Smooth muscle cell (in vitro differentiated cells): Measurements from ENCODE around the gene KDM1B. TPM values are rescaled to one million over a fixed set of nuclear protein-coding genes. Genes with fewer than 3 reads are reported as not detected.

Experiments
- DNase-seq: peaks from one replicate; lab custom pipeline; 2025; ENCODE audit not compliant: unreplicated experiment; lab: John Stamatoyannopoulos, UW
- H2AFZ ChIP-seq: fragments of 200-600 bp; sonication (generic); 2 replicates; pipeline ENCODE4 v1.6.0; 2016; ENCODE audit warnings: antibody characterized with exemption, low read depth, mild to moderate bottlenecking
- H3F3A ChIP-seq: fragments of 200-600 bp; sonication (generic); 2 replicates; pipeline ENCODE4 v1.6.0; 2017; ENCODE audit warnings: antibody characterized with exemption, low read depth
- H3K27ac ChIP-seq: fragments of 200-600 bp; sonication (generic); 2 replicates; pipeline ENCODE4 v1.5.1; 2016; ENCODE audit warnings: low read depth, mild to moderate bottlenecking
- H3K27me3 ChIP-seq: fragments of 200-600 bp; sonication (generic); 2 replicates; pipeline ENCODE4 v1.6.1; 2016; ENCODE audit warnings: low read depth, mild to moderate bottlenecking
- H3K36me3 ChIP-seq: fragments of 200-600 bp; sonication (generic); 2 replicates; pipeline ENCODE4 v1.5.1; 2016; ENCODE audit warnings: low read depth
- H3K4me1 ChIP-seq: fragments of 200-600 bp; sonication (generic); 2 replicates; pipeline ENCODE4 v1.5.1; 2016; ENCODE audit warnings: low read depth
- H3K4me2 ChIP-seq: fragments of 200-600 bp; sonication (generic); 2 replicates; pipeline ENCODE4 v1.6.0; 2016; ENCODE audit warnings: mild to moderate bottlenecking
- H3K4me3 ChIP-seq: fragments of 200-600 bp; sonication (generic); 2 replicates; pipeline ENCODE4 v1.5.1; 2016; ENCODE audit warnings: mild to moderate bottlenecking
- H3K79me2 ChIP-seq: fragments of 200-600 bp; sonication (generic); 2 replicates; pipeline ENCODE4 v1.6.0; 2016; ENCODE audit warnings: low read depth, mild to moderate bottlenecking
- H3K9ac ChIP-seq: fragments of 200-600 bp; sonication (generic); 2 replicates; pipeline ENCODE4 v1.6.0; 2016; ENCODE audit warnings: low read depth
- H3K9me3 ChIP-seq: fragments of 200-600 bp; sonication (generic); replicated peaks from 2 replicates; pipeline ENCODE4 v1.5.1; 2016; ENCODE audit warnings: low read depth
- H4K20me1 ChIP-seq: fragments of 200-600 bp; sonication (generic); 2 replicates; pipeline ENCODE4 v1.6.0; 2016; ENCODE audit warnings: low read depth
- CTCF ChIP-seq: fragments of 200-600 bp; sonication (generic); IDR thresholded peaks from 2 replicates; pipeline ENCODE4 v1.5.1; 2017; ENCODE audit warnings: borderline replicate concordance, mild to moderate bottlenecking, antibody characterized with exemption; ENCODE audit not compliant: insufficient read depth, poor library complexity, severe bottlenecking
- WGBS: methylation state at CpG from one replicate; pipeline ENCODE4 v1.1.7; 2016; ENCODE audit warnings: low lambda C conversion rate; 5-methylcytosine and 5-hydroxymethylcytosine counted together
- polyA plus RNA-seq: library from polyadenylated mRNA; unstranded; fragments of >200 nt; fragmentation: Nextera tagmentation; extraction: Ambion mirVana; gene quantifications from 2 replicates; pipeline ENCODE4 v1.2.1, GENCODE V29; 2016
- total RNA-seq: library from RNA; depleted of rRNA; stranded (reverse); fragments of >200 nt; gene quantifications from 2 replicates; pipeline ENCODE4 v1.2.3, GENCODE V29; 2014

The KDM1B gene
- total and polyA plus RNA-seq, 2 experiments from 2014 or later = 8.2 to 15.8 TPM

GRCh38 chr6:18263418-18264218 lies 108.4 kb downstream of the KDM1B start:
- Histone ChIP-seq H2AFZ (peak overlapping the region; percentile 58), H3K79me2 (peaks cover 52% of the 10 kb centered on the region), H3K27ac (peak overlapping the region; percentile 90), H3K9me3 (no peaks in the 10 kb centered on the region), H3K4me3 (peak overlapping the region; percentile 88), H3K4me1 (peaks cover 16% of the 10 kb centered on the region), H3K36me3 (no peaks in the 10 kb centered on the region), H3K4me2 (peak overlapping the region; percentile 90), H3K9ac (peak overlapping the region; percentile 93), H4K20me1 (peaks cover 38% of the 10 kb centered on the region), H3K27me3 (no peaks in the 10 kb centered on the region), H3F3A (peaks cover 8% of the 10 kb centered on the region)
- no peak for DNase-seq
- WGBS = under 1% methylated on average over 42 of the region's 50 CpGs
- TF ChIP-seq CTCF = no peak

GRCh38 chr6:18264219-18264922 lies 109.1 kb downstream of the KDM1B start, which contains the start of gene DEK:
TSS of gene DEK (minus strand) at chr6:18264530. CDS start at chr6:18263987, 543 bp downstream.
- peak; percentile 81 for DNase-seq

GRCh38 chr6:18264923-18265377 lies 109.7 kb downstream of the KDM1B start:
- H3K79me2 ChIP-seq = peaks cover 40% of the 10 kb centered on the region
- H3K9me3 ChIP-seq = no peaks in the 10 kb centered on the region
- H3K4me1 ChIP-seq = peaks cover 16% of the 10 kb centered on the region
- no peak for TF ChIP-seq CTCF
- H4K20me1 ChIP-seq = peaks cover 28% of the 10 kb centered on the region
- WGBS = 3% methylated on average over 11 of the region's 11 CpGs
- no peaks in the 10 kb centered on the region for H3K27me3 ChIP-seq
- H3K36me3 ChIP-seq = no peaks in the 10 kb centered on the region
- peaks cover 8% of the 10 kb centered on the region for H3F3A ChIP-seq
- H3K9ac ChIP-seq = peak overlapping the region; percentile 44
- no peak for DNase-seq
- H3K27ac ChIP-seq = peak overlapping the region; percentile 90
- peak overlapping the region; percentile 90 for H3K4me2 ChIP-seq
- peak overlapping the region; percentile 88 for H3K4me3 ChIP-seq
- H2AFZ ChIP-seq = peak overlapping the region; percentile 93

More at GRCh38 chr6:18264219-18264922, 109.1 kb downstream of the KDM1B start, which contains the start of gene DEK:
- Histone ChIP-seq H3K27ac (peak within 1 kb of the TSS; percentile 90), H3K36me3 (no peaks in the 10 kb centered on the region), H3K4me1 (peaks cover 16% of the 10 kb centered on the region), H2AFZ (peak within 1 kb of the TSS; percentile 93), H3K9ac (peak within 1 kb of the TSS; percentile 93), H3F3A (peaks cover 8% of the 10 kb centered on the region), H3K79me2 (peaks cover 46% of the 10 kb centered on the region), H3K9me3 (no peaks in the 10 kb centered on the region), H4K20me1 (peaks cover 34% of the 10 kb centered on the region), H3K4me2 (peak within 1 kb of the TSS; percentile 90), H3K27me3 (no peaks in the 10 kb centered on the region), H3K4me3 (peak within 1 kb of the TSS; percentile 88)
- WGBS = under 1% methylated on average over 61 of the region's 113 CpGs
- peak; percentile 54 for TF ChIP-seq CTCF
